GM20000 (cell line): ENCODE measurements around the gene ANO1.

ENCODE experiments used
- DNase-seq: peaks from one replicate; pipeline ENCODE4 v3.0.0; 2012; ENCODE audit warnings: low spot score
- CTCF ChIP-seq: IDR thresholded peaks from 2 replicates; pipeline ENCODE4 v1.5.1; 2012; ENCODE audit warnings: mild to moderate bottlenecking, control low read depth; ENCODE audit errors: extremely low read depth, missing control alignments

Gene ANO1

GRCh38 chr11:70226967-70227366, 148.8 kb downstream of the ANO1 start:
- no peak for DNase-seq
- TF ChIP-seq CTCF = no peak

- DNase-seq = no peak
- TF ChIP-seq CTCF = no peak
Observed at GRCh38 chr11:70229737-70230136, 151.6 kb downstream of the ANO1 start.

GRCh38 chr11:70230151-70230839, 152.2 kb downstream of the ANO1 start:
- TF ChIP-seq CTCF = no peak
- DNase-seq = no peak

- no peak for TF ChIP-seq CTCF
- no peak for DNase-seq
Observed at GRCh38 chr11:70230840-70231710, 153.0 kb downstream of the ANO1 start.

GRCh38 chr11:70233034-70233433, 154.9 kb downstream of the ANO1 start:
- no peak for TF ChIP-seq CTCF
- DNase-seq = no peak

GRCh38 chr11:70233511-70233934, 155.4 kb downstream of the ANO1 start:
- DNase-seq = no peak
- TF ChIP-seq CTCF = no peak

GRCh38 chr11:70233962-70234361, 155.8 kb downstream of the ANO1 start:
- no peak for TF ChIP-seq CTCF
- DNase-seq = no peak
